KMS-11 (cell line): ENCODE results near the gene DST.

Experiments used
- H2AFZ ChIP-seq: fragments of 200-600 bp; sonication (generic); 2 replicates; pipeline ENCODE4 v1.6.1; 2016; ENCODE audit warnings: antibody characterized with exemption, mixed run types, low read depth
- H3K27ac ChIP-seq: fragments of 200-600 bp; sonication (generic); 2 replicates; pipeline ENCODE4 v1.6.1; 2016; ENCODE audit warnings: mild to moderate bottlenecking, mixed run types
- H3K27me3 ChIP-seq: fragments of 200-600 bp; sonication (generic); 2 replicates; pipeline ENCODE4 v1.6.1; 2017; ENCODE audit warnings: mild to moderate bottlenecking, low read depth, mixed run types, moderate library complexity; ENCODE audit not compliant: insufficient read depth
- H3K36me3 ChIP-seq: fragments of 200-600 bp; sonication (generic); 2 replicates; pipeline ENCODE4 v1.6.1; 2017; ENCODE audit warnings: mild to moderate bottlenecking, mixed run types; ENCODE audit not compliant: insufficient read depth
- H3K4me1 ChIP-seq: fragments of 200-600 bp; sonication (generic); 2 replicates; pipeline ENCODE4 v1.6.1; 2016; ENCODE audit warnings: mild to moderate bottlenecking, low read depth, mixed run types; ENCODE audit not compliant: poor library complexity, severe bottlenecking
- H3K4me2 ChIP-seq: fragments of 200-600 bp; sonication (generic); 2 replicates; pipeline ENCODE4 v1.7.0; 2016; ENCODE audit warnings: mild to moderate bottlenecking, mixed run types
- H3K4me3 ChIP-seq: fragments of 200-600 bp; sonication (generic); IDR thresholded peaks from 2 replicates; pipeline ENCODE4 v1.6.1; 2017; ENCODE audit warnings: low read depth, low read length, mixed read lengths; ENCODE audit not compliant: insufficient read depth
- H3K79me2 ChIP-seq: fragments of 200-600 bp; sonication (generic); 2 replicates; pipeline ENCODE4 v1.6.1; 2016; ENCODE audit warnings: low read depth, mixed run types; ENCODE audit not compliant: insufficient read depth
- H3K9ac ChIP-seq: fragments of 200-600 bp; sonication (generic); 2 replicates; pipeline ENCODE4 v1.6.1; 2016; ENCODE audit warnings: mild to moderate bottlenecking, mixed run types
- H4K20me1 ChIP-seq: fragments of 200-600 bp; sonication (generic); 2 replicates; pipeline ENCODE4 v1.6.1; 2016; ENCODE audit warnings: mild to moderate bottlenecking, mixed run types; ENCODE audit not compliant: insufficient read depth
- CTCF ChIP-seq: fragments of 200-600 bp; sonication (generic); conservative IDR thresholded peaks from 2 replicates; pipeline ENCODE4 v1.6.1; 2017; ENCODE audit warnings: low read depth, mild to moderate bottlenecking, antibody characterized with exemption, low read length, moderate library complexity, mixed read lengths

Gene DST

DNA sequence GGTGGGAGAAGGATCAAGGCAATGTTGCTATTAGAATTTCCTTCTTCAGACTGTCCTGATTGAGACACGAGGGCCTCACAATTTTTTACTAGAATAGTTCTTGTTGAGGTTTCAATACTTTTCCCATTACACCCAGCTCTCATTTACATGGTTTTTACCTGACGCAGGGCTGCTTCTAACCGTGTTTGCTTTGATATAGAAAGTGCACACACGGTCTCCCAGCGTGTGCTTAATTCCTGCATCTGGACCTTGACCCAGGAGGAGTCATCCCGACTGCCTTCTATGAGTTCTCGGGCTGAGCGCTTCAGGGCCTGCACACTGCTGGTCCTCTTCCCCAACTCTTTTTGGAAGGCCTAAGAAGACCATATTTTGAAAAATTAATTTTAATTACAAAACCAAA lies 160.2 kb downstream of the DST start:
- H3K27me3 ChIP-seq: no peaks in the 10 kb centered on the region
- H2AFZ ChIP-seq: no peak overlapping the region
- H3K79me2 ChIP-seq: no peaks in the 10 kb centered on the region
- H3K36me3 ChIP-seq: peaks cover 12% of the 10 kb centered on the region; the same call in 1 of the 2 replicates
- no peak overlapping the region for H3K27ac ChIP-seq
- H3K4me3 ChIP-seq: no peak overlapping the region
- TF ChIP-seq CTCF: no peak
- no peaks in the 10 kb centered on the region for H3K4me1 ChIP-seq
- no peak overlapping the region for H3K9ac ChIP-seq
- no peak overlapping the region for H3K4me2 ChIP-seq
- H4K20me1 ChIP-seq: no peaks in the 10 kb centered on the region

DNA sequence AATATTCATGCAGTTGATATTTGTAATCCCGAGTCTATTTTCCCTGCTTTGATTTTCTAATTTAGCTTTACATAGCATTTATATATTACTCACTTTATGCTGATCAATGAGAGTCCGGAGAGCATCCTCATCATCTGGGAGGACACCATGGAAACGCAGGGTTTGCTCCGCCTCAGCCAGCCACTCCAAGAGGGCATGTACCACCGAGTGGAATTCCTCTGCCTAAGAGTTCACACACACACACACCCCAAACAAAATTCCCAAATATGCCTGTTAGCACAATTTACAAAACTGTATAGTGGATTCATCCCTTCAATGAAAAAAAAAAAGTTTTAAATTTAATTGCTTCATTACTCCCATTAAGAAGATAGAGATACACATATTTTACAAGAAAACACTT lies 160.7 kb downstream of the DST start:
- no peak overlapping the region for H3K9ac ChIP-seq
- H3K79me2 ChIP-seq: no peaks in the 10 kb centered on the region
- H3K27me3 ChIP-seq: no peaks in the 10 kb centered on the region
- H3K36me3 ChIP-seq: peaks cover 12% of the 10 kb centered on the region; the same call in 1 of the 2 replicates
- H3K4me3 ChIP-seq: no peak overlapping the region
- H3K4me1 ChIP-seq: no peaks in the 10 kb centered on the region
- no peaks in the 10 kb centered on the region for H4K20me1 ChIP-seq
- H2AFZ ChIP-seq: no peak overlapping the region
- no peak overlapping the region for H3K4me2 ChIP-seq
- H3K27ac ChIP-seq: no peak overlapping the region
- TF ChIP-seq CTCF: no peak

GRCh38 chr6:56480654-56481337 lies 161.9 kb downstream of the DST start:
- Histone ChIP-seq H3K9ac (no peak overlapping the region), H3K4me3 (no peak overlapping the region), H4K20me1 (no peaks in the 10 kb centered on the region), H3K27me3 (no peaks in the 10 kb centered on the region), H3K4me1 (no peaks in the 10 kb centered on the region), H3K36me3 (peaks cover 18% of the 10 kb centered on the region; the same call in 1 of the 2 replicates), H3K79me2 (no peaks in the 10 kb centered on the region), H2AFZ (no peak overlapping the region), H3K4me2 (no peak overlapping the region), H3K27ac (no peak overlapping the region)
- no peak for TF ChIP-seq CTCF

- no peaks in the 10 kb centered on the region for H3K79me2 ChIP-seq
- H3K4me3 ChIP-seq: no peak overlapping the region
- no peak for TF ChIP-seq CTCF
- H2AFZ ChIP-seq: no peak overlapping the region
- no peaks in the 10 kb centered on the region for H4K20me1 ChIP-seq
- no peak overlapping the region for H3K4me2 ChIP-seq
- H3K27ac ChIP-seq: no peak overlapping the region
- H3K4me1 ChIP-seq: no peaks in the 10 kb centered on the region
- H3K9ac ChIP-seq: no peak overlapping the region
- H3K27me3 ChIP-seq: no peaks in the 10 kb centered on the region
- H3K36me3 ChIP-seq: peaks cover 18% of the 10 kb centered on the region; the same call in 1 of the 2 replicates
These were observed 162.4 kb downstream of the DST start for GRCh38 chr6:56480246-56480645.
